GM21576 (cell line): ENCODE data around the gene APH1B.

Experiments
- ATAC-seq: cut with Tn5 transposase; IDR thresholded peaks from one replicate; pipeline ENCODE4 v1.9.1; 2021; ENCODE audit warnings: mild to moderate bottlenecking, moderate library complexity; ENCODE audit not compliant: unreplicated experiment

Gene APH1B

GRCh38 chr15:63251701-63252100 is 25.7 kb upstream of the APH1B start:
- ATAC-seq, result no peak

DNA sequence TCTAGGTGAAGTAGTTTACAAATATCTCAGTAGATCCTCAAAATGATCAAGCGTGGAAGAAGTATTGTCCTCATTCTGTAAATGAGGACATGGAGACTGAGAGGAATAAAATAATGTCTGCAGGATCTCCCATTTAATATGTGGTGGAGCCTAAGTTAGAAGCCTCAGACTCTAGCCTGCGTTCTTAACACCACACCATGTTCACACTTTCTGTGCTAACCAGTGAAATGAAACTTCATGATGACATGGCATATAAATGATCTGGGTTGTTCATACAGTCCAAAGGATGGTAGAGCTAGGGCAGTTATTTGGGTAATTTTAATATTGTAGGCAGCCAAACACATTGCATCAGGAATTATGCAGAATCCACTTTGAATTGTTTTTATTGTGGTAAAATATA is 25.1 kb upstream of the APH1B start:
- ATAC-seq, result no peak

GRCh38 chr15:63254991-63255390 is 22.4 kb upstream of the APH1B start:
- ATAC-seq, result no peak

- no peak for ATAC-seq
Observed at GRCh38 chr15:63255489-63255990, 21.9 kb upstream of the APH1B start.

DNA sequence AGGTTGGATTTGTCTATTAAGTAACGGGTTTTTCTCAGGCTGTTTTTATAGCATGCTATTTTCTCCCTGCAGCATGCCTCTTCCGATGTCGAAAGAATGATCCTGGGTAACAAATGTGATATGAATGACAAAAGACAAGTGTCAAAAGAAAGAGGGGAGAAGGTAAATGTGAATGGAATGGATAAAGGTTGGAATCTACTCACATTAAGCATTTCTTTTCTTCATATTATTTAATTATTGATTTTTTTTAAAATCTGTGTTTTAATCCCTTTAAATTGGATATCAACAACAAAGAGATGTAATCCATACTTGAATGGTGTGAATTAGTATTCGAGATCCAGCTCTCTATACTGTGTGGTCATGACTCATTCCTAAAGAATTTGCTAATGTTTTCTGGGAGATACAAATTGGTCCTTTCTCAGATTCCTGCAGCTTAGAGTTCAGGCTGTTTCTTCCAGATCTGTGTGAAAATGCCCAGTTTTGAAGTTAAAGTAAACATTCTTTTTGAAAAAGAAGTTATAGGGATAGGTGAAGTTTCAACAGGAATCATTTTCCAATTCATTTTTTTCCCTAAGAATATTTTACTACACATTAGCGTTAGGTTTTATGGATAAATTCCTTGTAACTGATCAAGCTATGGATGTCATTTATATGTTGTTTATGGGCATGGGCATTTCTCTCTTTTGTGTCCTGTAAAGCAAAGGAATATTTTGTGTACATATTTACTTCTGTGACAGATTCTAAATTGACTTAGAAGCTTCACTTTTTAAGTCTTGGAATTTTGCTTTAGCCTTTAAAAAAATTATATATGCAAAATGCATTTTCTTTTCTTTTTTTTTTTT is 20.8 kb upstream of the APH1B start:
- no peak for ATAC-seq

- ATAC-seq, result no peak
Observed at GRCh38 chr15:63258658-63259057, 18.7 kb upstream of the APH1B start.

- ATAC-seq, result no peak
Observed at GRCh38 chr15:63260791-63261190, 16.6 kb upstream of the APH1B start.

DNA sequence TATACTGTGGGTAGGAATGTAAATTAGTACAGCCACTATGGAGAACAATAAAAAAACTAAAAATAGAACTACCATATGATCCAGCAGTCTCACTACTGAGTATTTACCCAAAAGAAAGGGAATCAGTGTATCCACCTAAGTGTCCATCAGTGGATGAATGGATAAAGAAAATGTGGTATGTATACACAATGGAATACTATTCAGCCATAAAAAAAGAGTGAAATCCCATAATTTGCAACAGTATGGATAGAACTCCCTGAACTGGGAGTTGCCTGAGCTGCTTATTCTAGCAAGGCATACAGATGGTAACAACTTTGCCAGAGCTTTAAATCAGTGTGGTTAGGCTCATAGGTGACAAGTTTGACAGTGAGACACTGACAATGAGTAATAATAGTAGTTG is 16.1 kb upstream of the APH1B start:
- ATAC-seq, result no peak

DNA sequence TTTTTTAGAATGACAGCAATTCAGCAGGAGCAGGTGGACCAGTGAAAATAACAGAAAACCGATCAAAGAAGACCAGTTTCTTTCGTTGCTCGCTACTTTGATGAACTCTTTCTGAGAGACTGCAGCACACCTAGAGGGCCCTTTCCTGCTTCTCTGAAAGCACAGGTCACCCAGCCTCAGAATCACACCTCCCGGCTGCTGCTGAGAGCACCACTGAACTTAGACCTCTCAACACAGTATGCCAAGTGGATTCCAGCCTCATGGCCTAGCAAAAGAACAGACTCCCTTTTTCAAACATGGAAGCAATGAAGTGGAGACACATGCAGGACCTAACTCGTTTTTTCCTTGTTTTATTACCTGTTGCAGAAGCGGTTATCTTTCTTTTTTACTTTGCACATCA is 13.9 kb upstream of the APH1B start:
- ATAC-seq, result no peak

DNA sequence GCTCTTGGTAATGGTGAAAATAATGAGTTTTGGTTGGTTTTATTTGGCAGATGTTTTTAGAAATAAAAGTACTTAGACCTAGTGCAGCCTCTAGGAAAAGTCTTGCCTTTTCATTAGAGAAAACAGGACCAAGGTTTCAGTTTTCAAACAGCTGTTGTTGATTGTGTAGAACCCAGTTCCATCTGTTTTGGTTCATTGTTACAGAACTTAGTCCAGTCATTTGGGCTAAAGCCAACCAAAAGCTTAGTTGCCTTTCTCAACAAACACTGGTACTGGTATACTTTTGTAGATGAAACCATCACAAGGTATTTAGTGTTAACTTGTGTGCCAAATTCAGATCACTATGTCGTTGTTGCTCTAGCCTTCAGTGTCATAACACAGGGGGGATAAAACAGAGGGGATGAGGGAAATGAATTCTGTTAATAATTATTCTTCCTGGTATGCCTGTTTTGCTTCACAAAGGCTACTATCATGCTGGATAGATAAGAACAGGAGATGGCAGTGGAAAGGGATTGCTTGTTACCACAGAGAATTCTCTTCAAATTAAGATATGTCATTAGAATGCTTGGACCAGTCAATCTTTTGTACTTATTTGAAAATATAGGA is 12.6 kb upstream of the APH1B start:
- ATAC-seq, result no peak

GRCh38 chr15:63274427-63274826 is 3.0 kb upstream of the APH1B start:
- no peak for ATAC-seq

- peak; percentile 13 for ATAC-seq
Observed at GRCh38 chr15:63276342-63277037, 915 bp upstream of the APH1B start.

DNA sequence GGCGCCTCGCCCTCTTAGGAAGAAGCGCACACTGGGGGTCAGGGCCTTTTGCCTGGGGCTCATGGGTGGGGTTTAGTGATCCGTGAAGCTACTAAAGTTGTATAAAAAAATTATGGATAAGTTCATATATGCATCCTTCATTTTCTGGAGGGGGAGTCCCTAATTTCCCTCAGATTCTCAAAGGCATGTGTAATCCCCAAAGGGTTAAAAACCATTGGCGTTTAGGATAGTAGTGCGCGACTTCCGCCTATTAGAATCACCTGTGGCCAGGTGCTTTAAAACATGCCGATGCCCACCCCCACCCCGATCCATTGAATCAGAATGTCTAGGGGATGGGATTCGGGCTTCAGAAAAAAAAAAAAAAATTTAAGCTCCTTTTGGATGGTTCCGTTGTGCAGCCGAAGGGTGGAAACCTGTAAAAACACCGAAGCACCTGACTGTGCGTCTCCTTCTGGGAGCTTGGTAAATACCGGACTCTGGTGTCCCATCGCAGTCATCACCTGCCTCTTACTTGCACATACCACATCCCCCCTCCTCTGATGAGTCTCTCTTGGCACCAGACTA is 570 bp downstream of the APH1B start:
- ATAC-seq, result no peak

DNA sequence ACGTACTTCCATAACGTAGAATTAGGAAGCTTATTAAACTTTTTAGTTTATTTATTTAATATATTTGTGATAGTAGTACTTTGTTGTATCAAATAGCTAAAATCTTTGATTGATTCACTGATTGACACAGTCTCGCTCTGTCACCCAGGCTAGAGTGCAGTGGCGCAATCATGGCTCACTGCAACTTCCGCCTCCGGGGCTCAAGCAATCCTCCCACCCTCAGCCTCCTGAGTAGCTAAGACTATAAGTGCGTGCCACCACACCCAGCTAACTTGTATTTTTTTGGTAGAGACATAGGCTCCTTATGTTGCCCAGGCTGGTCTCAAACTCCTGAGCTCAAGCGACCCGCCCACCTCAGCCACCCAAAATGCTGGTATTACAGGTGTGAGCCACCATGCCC is 5.7 kb downstream of the APH1B start:
- no peak for ATAC-seq

DNA sequence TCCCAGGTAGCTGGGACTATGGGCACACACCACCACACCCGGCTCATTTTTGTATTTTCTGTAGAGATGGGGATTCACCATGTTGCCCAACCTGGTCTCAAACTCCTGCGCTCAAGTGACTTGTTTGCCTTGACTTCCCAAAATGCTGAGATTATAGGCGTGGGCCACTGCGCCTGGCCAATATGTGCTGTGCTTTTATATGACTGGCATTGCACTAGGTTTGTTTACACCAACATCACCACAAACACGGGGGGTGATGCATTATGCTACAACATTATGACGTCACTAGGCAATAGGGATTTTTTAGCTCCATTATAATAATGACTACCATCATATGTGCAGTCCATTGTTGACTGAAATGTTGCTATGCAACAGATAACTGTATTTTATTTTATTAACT is 6.9 kb downstream of the APH1B start:
- ATAC-seq, result no peak

GRCh38 chr15:63287109-63287508 is 9.7 kb downstream of the APH1B start:
- no peak for ATAC-seq

GRCh38 chr15:63288342-63288741 is 10.9 kb downstream of the APH1B start:
- ATAC-seq, result no peak

DNA sequence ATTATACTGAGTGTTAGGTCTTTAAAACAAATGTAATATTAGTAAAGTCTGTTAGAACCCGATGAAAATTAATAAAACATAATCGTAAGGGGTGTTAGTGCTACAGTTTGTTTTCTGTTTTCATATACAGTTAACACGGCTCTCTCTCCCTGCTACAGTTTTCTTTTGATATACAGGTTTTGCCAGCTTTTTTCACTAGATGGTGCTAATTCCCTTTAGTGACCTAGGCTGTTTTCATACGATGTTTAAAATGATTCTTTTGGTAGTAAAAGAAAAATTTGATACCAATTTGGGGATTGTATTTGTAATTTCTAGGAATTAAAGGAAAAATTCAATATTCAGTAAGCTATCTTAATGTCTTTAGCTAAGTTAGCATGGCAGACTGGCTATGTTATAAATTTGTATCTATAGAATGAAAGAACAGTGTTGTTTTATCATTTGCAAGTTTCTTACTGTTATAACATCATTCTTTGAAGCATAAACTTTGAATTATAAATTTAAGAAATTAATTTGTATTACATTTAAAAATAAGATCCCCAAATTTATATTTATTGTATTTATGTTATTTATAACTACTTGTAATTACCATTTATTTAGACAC is 11.5 kb downstream of the APH1B start:
- no peak for ATAC-seq

GRCh38 chr15:63291507-63291906 is 14.1 kb downstream of the APH1B start:
- no peak for ATAC-seq

GRCh38 chr15:63292241-63292640 is 14.8 kb downstream of the APH1B start:
- no peak for ATAC-seq

DNA sequence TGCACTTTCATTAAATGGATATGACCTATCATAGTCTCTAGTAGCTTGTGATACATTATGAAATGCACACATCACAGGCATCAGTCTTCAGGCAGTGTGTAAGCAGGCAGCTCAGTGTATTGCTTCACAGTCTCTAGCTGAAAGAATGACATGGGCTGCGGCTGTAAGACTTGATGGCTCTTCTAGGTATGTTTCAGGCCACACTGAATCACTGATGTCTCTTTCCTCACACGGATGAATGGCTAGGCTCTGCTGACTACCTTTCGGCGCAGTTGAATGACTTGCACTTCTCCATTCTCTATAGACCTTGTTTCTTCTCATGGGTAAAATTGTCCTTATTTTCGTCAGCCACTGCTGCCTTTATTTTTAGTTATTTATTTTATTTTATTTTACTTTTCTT is 15.4 kb downstream of the APH1B start:
- no peak for ATAC-seq
